GM19025 (cell line): ENCODE measurements around the gene LITAF.

ENCODE experiments used
- ATAC-seq: cut with Tn5 transposase; IDR thresholded peaks from one replicate; pipeline ENCODE4 v1.9.1; 2021; ENCODE audit warnings: mild to moderate bottlenecking, low read depth, moderate library complexity; ENCODE audit not compliant: unreplicated experiment

Gene LITAF

DNA sequence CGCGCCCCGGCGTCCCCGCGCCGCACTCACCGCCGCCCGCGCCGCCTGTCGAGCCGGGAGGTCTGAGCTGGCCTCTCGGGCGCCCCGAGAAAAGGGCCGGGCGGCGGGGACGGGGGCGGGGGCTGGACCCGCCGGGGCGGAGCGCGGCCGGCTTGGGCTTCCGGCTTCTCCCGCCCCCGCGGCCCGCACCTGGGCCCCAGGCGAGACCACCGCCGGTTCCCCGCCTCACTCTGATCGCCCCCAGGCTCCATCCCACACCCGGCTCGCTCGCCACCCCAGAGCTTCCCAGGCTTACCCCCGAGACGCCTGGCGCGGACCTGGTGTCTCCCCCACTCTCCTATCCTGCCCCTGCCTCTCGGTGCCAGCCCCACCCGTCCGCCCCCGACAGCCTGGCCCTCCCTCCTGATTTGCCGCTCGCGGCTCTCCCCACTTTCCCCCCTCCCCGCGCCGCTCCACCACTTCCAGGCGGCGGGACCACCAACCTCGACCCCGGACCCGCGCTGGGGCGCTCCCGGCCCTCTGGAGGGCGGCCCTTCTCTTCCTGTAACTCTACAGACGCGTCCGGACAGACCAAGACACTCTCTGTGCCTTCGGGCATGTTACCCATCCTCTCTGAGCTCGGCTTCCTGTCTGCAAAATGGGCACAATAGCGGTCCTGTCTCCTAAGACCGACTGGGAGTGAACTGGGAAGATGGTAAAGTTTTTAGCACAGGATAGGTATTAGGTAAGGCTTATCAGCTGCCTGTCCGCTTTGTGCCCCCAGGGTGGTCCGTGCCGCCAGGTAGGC lies at the start of gene LITAF:
LITAF (minus strand) TSS at position 64 of the 787 bp plus-strand sequence. CDS start 30,189 bp downstream, outside the sequence.
- ATAC-seq: peak; percentile 62

- no peak for ATAC-seq
Observed at GRCh38 chr16:11636172-11636721, 49.5 kb upstream of the LITAF start.

DNA sequence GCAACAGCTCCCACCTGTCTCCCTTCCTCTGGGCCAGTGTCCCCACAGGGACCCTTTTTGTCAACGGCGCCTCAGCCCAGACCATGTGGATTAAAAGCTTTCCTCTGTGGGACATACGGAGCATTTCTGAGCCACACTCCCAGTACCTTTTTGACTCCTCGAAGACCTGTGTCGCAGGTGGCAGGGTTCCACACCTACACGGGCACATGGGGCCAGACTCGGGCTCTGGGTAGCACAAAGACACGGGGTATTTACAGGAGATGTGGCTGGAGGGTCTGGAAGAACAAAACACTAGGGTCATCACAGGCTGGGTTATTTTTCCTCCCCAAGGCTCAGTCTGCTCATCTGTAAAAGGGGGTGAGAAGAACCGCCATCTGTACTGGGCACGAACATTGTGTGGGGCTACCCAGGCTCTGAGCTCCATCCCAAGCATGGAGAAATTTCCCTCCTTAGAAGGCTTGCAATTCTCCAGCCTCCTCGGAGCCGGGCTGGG lies 49.0 kb upstream of the LITAF start:
- no peak for ATAC-seq

DNA sequence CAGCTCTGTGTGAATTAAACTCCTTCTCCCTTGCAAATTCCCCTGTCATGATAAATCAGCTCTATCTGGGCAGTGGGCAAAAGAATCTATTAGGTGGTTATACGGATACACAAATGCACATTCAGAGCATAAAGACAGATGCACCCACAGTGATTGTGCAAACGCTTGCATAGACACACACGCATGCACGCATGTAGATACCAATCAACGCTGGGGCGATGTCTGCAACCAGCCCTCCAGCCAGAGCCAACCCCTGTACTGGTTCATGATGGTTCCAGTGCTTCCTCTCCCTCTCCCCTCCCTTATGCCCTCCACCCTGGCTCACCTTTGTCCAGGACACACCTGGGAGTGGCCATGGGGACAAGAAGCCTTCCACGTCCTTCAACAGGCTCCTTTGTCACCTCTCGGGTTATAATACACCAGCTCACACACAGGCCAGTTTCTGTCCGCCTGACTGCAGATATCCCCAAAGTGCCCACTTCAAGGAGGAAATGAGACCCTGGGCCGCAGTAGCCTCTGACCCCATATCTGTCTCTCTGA lies 48.5 kb upstream of the LITAF start:
- ATAC-seq: no peak

- ATAC-seq: no peak
Observed at GRCh38 chr16:11634312-11634711, 47.6 kb upstream of the LITAF start.

- ATAC-seq: no peak
Observed at GRCh38 chr16:11633113-11633512, 46.4 kb upstream of the LITAF start.

DNA sequence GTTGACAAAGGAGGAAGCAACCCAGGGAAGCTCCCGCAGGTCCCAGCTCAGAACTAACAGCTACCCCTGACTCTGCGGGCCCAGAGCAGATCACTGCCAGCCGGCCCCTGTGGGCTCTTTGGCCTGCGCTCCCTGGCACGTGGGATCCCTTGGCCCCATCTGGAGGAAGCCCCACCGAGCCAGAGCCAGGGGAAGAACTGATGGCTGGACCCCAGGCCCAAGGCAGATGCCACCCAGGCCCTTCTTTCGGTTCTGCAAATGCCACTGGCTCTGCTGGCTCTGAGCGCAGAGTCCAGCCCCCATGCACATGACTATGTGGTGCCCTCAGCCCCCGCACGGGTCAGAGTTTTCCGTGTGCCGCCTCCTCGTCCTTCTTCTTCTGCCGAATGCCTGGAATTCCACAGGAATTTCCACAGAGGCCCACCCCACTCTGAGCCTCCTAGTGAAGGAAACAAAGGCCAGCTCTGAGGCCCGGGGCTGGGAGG lies 45.8 kb upstream of the LITAF start:
- no peak for ATAC-seq

DNA sequence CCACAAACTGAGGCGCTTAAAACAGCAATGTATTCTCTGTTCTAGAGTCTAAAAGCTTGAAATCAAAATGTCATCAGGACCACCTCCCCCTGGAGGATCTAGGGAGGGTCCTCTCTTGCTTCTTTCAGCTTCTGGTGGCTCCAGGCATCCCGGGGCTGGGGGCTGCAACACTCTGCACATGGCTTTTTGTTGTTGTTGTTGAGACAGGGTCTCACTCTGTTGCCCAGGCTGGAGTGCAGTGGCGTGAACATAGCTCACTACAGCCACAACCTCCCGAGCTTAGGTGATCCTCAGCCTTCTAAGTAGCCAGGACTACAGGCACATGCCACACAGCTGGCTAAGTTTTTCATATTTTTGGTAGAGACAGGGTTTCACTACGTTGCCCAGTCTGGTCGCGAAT lies 44.5 kb upstream of the LITAF start:
- ATAC-seq: no peak

DNA sequence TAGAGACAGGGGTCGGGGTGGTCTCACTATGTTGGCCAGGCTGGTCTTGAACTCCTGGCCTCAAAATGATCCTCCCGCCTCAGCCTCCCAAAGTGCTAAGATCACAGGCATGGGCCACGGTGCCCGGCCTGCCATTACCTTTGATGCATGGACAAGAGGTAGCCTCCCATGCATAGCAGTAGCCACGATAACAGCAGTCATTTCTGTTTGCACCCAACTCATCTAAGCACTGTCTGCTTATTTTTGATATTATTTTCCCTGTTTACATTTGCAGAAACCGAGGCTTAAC lies 44.0 kb upstream of the LITAF start:
- no peak for ATAC-seq

DNA sequence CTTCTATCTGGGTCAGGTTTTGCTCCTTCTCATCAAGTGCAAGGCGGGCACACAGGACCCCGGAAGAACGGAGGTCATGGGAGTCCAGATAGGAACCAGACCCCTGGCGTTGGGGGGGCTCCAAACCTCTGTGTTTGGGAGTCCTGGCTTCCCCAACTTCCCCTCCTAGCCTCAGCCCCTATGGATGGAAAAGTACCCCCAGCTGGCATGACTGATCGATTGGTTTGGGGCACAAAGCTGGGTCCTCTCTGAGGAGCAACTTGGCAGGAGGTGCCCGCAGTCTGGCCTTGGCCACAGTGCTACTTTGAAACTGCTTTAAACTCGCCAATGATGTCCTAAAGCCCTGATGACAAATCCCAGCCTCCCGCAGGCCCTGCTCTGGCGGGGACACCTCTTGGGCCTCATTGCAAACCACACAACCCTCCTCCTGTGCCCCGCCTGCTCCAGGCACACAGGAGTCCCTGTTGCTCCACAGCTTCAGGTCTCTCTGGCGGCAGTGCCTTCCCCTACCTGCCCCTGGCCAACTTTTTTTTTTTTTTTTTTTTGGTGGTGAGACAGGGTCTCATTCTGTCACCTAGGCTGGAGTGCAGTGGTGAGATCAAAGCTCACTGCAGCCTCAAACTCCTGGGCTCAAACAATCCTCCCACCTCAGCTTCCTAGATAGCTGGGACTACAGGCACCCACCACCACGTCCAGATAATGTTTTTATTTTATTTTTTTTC lies 43.5 kb upstream of the LITAF start:
- ATAC-seq: no peak

GRCh38 chr16:11629071-11630030 lies 42.6 kb upstream of the LITAF start:
- ATAC-seq: no peak

- ATAC-seq: no peak
Observed at GRCh38 chr16:11627822-11628457, 41.2 kb upstream of the LITAF start.

DNA sequence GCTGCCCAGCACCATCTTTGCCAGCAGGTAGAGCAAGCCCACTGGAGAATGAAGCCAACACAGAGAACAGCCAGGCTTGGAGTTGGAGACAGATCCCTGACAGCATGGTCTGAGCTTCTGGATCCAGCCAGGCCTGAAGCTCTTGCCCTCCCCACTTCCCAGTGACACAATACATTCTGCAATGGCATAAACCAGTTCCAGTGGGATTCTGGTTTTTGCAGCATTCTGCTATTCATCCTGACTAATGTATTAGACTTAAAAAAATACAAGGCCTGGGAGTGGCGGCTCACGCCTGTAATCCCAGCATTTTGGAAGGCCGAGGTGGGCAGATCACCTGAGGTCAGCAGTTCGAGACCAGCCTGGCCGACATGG lies 40.6 kb upstream of the LITAF start:
- ATAC-seq: no peak

DNA sequence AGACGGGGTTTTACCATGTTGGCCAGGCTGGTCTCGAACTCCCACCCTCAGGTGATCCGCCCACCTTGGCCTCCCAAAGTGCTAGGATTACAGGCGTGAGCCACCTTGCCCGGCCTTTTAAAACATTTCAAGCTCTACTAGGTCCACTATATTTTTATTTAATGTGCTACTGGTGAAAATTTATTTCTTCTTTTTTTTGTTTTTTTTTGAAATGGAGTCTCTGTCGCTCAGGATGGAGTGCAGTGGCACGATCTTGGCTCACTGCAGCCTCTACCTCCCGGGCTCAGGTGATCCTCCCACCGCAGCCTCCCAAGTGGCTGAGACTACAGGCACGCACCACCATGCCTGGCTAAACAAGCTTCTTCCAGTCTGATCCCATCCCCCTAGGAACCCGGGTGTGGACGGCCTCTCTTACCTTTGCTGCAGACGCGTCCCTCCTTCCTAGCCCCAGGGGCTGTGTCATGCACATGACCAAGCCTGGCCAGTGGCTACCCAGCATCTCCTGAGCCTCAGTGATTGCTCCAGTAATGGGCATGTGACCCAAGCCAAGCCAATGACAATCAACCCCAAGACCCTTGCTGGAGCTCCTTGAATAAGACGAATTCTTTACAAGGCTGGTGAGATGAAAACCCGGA lies 40.1 kb upstream of the LITAF start:
- no peak for ATAC-seq

DNA sequence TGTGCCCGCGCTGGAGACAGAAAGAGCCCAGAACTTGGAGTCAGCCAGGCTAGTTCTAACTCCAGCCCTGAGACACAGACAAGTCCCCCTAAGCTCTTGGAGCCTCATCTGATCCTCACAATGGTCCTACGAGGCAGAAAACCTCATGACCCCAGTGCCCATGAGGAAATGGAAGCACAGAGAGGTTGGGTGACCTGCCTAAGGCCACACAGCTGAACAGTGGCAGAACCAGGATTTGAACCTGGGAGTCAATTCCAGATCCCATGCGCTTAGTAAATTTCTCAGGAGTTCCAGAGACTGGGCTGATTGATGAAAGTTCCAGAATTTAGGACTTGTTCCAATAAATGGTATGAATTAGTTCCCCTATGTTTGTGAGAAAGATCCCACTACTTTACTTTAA lies 39.0 kb upstream of the LITAF start:
- no peak for ATAC-seq

DNA sequence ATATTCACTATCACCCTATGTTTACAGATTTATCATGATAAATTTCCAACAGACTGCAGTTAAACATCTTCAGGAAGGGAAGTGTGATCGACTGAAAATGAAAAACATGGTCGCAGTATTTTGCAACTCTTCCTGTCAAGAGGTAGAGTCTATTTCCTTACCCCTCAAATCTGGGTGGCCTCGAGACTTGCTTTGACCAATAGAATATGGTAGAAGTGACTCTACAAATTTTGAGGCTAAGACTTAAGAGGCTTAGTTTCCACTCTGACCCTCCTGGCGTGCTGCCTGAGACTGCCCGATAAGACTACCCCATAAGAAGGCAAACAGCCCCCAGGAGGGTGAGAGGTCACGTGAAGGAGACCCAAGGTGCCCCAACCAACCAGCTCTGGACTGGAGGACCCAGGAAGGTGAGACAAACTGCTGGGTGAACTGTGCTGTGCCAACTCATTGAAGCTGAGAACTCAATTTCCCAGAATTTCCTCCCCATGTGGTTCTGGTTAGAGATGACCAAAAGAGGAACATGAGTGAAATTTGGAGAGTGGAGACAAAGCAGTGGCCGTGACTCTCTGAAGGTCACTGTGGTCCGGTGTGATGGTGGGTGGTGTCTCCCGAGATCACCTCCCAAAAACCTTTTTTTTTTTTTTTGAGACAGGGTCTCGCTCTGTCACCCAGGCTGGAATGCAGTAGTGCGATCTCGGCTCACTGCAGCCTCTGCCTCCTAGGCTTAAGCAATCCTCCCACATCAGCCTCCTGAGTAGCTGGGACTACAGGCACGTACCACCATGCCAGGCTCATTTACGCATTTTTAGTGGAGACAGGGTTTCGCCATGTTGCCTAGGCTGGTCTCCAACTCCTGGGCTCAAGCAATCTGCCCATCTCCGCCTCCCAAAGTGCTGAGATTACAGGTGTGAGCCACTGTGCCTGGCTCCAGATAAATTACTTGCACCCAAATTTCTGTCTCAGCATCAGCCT lies 38.2 kb upstream of the LITAF start:
- no peak for ATAC-seq

- ATAC-seq: no peak
Observed at GRCh38 chr16:11624205-11624604, 37.5 kb upstream of the LITAF start.
